Adrenal gland (tissue), 12 donors: ENCODE data around the gene ABRACL. TPM values are rescaled to one million over a fixed set of nuclear protein-coding genes. Genes with fewer than 3 reads are reported as not detected.

Source experiments
- DNase-seq, 7 donors: peaks; one replicate each; pipeline ENCODE4 v3.0.0-alpha.2; 2019 to 2020
- H3K27ac ChIP-seq, 5 donors: fragments of 200-600 bp; sonication (generic) in 4 of 5; 1 replicate in 3 of 5; 2 replicates in 2 of 5; pipeline versions ENCODE4 v1.5.1 to v1.8.0; 2016 to 2020; ENCODE audit warnings: mild to moderate bottlenecking in 1 of 5
- H3K27me3 ChIP-seq: fragments of 200-600 bp; 2 replicates; pipeline ENCODE4 v1.8.0; 2021
- H3K36me3 ChIP-seq, 2 donors: fragments of 200-600 bp; replicated peaks in 1 of 2; 1 replicate in 1 of 2; 2 replicates in 1 of 2; pipeline versions ENCODE4 v1.5.1 to v1.8.0; 2018 to 2022
- H3K4me1 ChIP-seq, 2 donors: fragments of 200-600 bp; replicated peaks in 1 of 2; 1 replicate in 1 of 2; 2 replicates in 1 of 2; pipeline versions ENCODE4 v1.5.1 to v1.8.0; 2018 to 2021
- H3K4me3 ChIP-seq, 4 donors: fragments of 200-600 bp; sonication (generic) in 3 of 4; one replicate each; pipeline ENCODE4 v1.5.1; 2016 to 2018
- H3K9me3 ChIP-seq, 3 donors: fragments of 200-600 bp; sonication (generic) in 1 of 3; replicated peaks in 1 of 3; 1 replicate in 2 of 3; 2 replicates in 1 of 3; pipeline versions ENCODE4 v1.5.1 to v1.8.0; 2016 to 2021
- CTCF ChIP-seq, 6 experiments: fragments of 450-650 bp in 4 of 6; fragments of 200-600 bp in 2 of 6; sonication (generic) in 1 of 6; IDR thresholded peaks; 1 replicate in 5 of 6; 2 replicates in 1 of 6; pipeline versions ENCODE4 v1.5.1 to v1.8.0; 2016 to 2021; ENCODE audit warnings: antibody characterized with exemption in 6 of 6, mild to moderate bottlenecking in 2 of 6, moderate library complexity in 1 of 6
- POLR2A ChIP-seq, 2 donors: fragments of 450-650 bp; IDR thresholded peaks; one replicate each; pipeline ENCODE4 v1.6.1; 2017; ENCODE audit warnings: antibody characterized with exemption in 2 of 2, mild to moderate bottlenecking in 2 of 2, moderate library complexity in 1 of 2
- WGBS, 4 donors: extraction: QIAGEN DNeasy Blood & Tissue Kit in 2 of 4; methylation state at CpG; one replicate each; pipeline versions ENCODE4 v1.1.5 to v1.1.7; 2013 to 2017; 5-methylcytosine and 5-hydroxymethylcytosine counted together
- intact Hi-C, 2 donors: fragments of 100-400 bp; cut with DNase I; formaldehyde crosslinking; loops; one replicate each; pipeline versions ENCODE4 v1.14.1 to v1.15.0; 2022 to 2023
- polyA plus RNA-seq, 3 donors: library from polyadenylated mRNA; stranded (reverse); fragments of 200-250 nt in 2 of 3; fragments of 350-450 nt in 1 of 3; fragmentation: Illumina TruSeq in 1 of 3; extraction: RNeasy Lipid Tissue Mini Kit (QIAGEN cat#74804) in 1 of 3; gene quantifications; one replicate each; pipeline ENCODE4 v1.2.3, GENCODE V29; 2013 to 2014
- total RNA-seq, 9 donors: library from RNA; depleted of rRNA in 4 of 9; stranded (reverse); fragments of >200 nt in 4 of 9; fragments of 120-200 nt in 1 of 9; fragmentation: NEBNext Ultra II Directional in 1 of 9; extraction: Animal tissue kit (Norgen Biotek cat#: 25700) in 1 of 9; gene quantifications; one replicate each; pipeline versions ENCODE4 v1.1.0 to v1.2.4, GENCODE V29; 2013 to 2023
- donor health status: healthy with polysubstance abuse.
- donor health status: Bipolar disorder and iron deficiency.
- donor health status: DM: yes; HTN: yes; CAD: no.
- donor health status: DM: no; HTN: no; CAD: no.
- donor health status: DM: no; HTN: no; CAD: no.
- donor health status: DM: yes; HTN: yes; CAD: no.

Gene ABRACL
- total and polyA plus RNA-seq, 12 donors, result 4.8 to 14.7 (median 9.3) TPM

- no peak for TF ChIP-seq CTCF (IDR thresholded peaks at IDR 0.05)
- TF ChIP-seq POLR2A (IDR thresholded peaks at IDR 0.05), result no peak
- Histone ChIP-seq H3K27me3 (peaks cover 10% of the 10 kb centered on the region), H3K4me3 (no peak overlapping the region), H3K36me3 (no peaks in the 10 kb centered on the region), H3K4me1 (no peaks in the 10 kb centered on the region), H3K27ac (no peak overlapping the region), H3K9me3 (no peaks in the 10 kb centered on the region)
- no peak for DNase-seq
- intact Hi-C loops, result no loop called here
- WGBS, 4 donors, result 63 to 84% (median 78%) methylated on average over 3 of the region's 3 CpGs
Measured at GRCh38 chr6:139058029-139058428, 29.5 kb downstream of the ABRACL start.

GRCh38 chr6:139060332-139060731 is 31.8 kb downstream of the ABRACL start:
- intact Hi-C loops, result no loop called here

GRCh38 chr6:139062932-139063646 is 34.5 kb downstream of the ABRACL start:
- 82 to 95% (median 92%) methylated on average over 1 of the region's 1 CpG for WGBS, 4 donors
- no peaks in the 10 kb centered on the region for H3K36me3 ChIP-seq
- no peaks in the 10 kb centered on the region for H3K9me3 ChIP-seq
- peaks cover 7% of the 10 kb centered on the region for H3K27me3 ChIP-seq
- TF ChIP-seq POLR2A (IDR thresholded peaks at IDR 0.05) (no peak), CTCF (IDR thresholded peaks at IDR 0.05) (no peak)
- intact Hi-C loops, result no loop called here
- no peak overlapping the region for H3K27ac ChIP-seq
- H3K4me1 ChIP-seq, result no peaks in the 10 kb centered on the region
- H3K4me3 ChIP-seq, result no peak overlapping the region
- DNase-seq, result no peak

More at GRCh38 chr6:139060332-139060731, 31.8 kb downstream of the ABRACL start:
- Histone ChIP-seq H3K27ac (no peak overlapping the region), H3K27me3 (peaks cover 7% of the 10 kb centered on the region), H3K9me3 (no peaks in the 10 kb centered on the region), H3K36me3 (no peaks in the 10 kb centered on the region), H3K4me1 (no peaks in the 10 kb centered on the region), H3K4me3 (no peak overlapping the region)
- no peak for TF ChIP-seq CTCF (IDR thresholded peaks at IDR 0.05)
- no peak for DNase-seq

- H3K27me3 ChIP-seq, result no peaks in the 10 kb centered on the region
- intact Hi-C loops, result no loop called here
- TF ChIP-seq CTCF (IDR thresholded peaks at IDR 0.05), result no peak
- no peaks in the 10 kb centered on the region for H3K4me1 ChIP-seq
- H3K9me3 ChIP-seq, result no peaks in the 10 kb centered on the region
- 62 to 69% (median 65%) methylated on average over 7 of the region's 7 CpGs for WGBS, 4 donors
- no peak overlapping the region for H3K4me3 ChIP-seq
- no peak for DNase-seq
- no peaks in the 10 kb centered on the region for H3K36me3 ChIP-seq
- H3K27ac ChIP-seq, result no peak overlapping the region
Measured at GRCh38 chr6:139064981-139065665, 36.6 kb downstream of the ABRACL start.
